ENCODE measurements around the gene CYB5A.

Gene CYB5A

GRCh38 chr18:74242438-74243096 lies 49.2 kb downstream of the CYB5A start:
- DNase-seq = no peak

- DNase-seq = no peak
Measured at GRCh38 chr18:74241970-74242369, 49.8 kb downstream of the CYB5A start.

DNA sequence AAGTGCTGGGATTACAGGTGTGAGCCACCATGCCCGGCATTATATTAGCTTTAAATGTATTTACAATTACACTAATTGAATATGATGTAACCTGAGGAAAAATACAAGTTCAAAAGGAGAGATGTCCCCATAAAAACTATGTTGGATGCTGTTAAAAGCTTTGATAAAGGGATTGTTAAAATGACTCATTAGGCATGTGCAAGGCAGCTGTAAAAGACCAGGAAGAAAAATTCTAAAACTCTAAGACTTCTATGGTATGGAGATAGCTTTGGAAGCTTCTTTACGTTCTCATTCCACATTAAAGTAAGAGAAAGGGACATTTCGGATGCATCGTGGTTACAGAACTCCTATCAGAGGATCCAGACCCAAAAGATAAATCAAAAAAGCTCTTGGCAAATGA lies 50.3 kb downstream of the CYB5A start:
- DNase-seq = no peak

GRCh38 chr18:74239567-74239966 lies 52.2 kb downstream of the CYB5A start:
- no peak for DNase-seq

- DNase-seq = no peak
Measured at GRCh38 chr18:74234326-74235171, 57.2 kb downstream of the CYB5A start.

- no peak for DNase-seq
Measured at GRCh38 chr18:74233933-74234325, 57.8 kb downstream of the CYB5A start.

- DNase-seq = no peak
Measured at GRCh38 chr18:74230922-74231714, 60.6 kb downstream of the CYB5A start.

DNA sequence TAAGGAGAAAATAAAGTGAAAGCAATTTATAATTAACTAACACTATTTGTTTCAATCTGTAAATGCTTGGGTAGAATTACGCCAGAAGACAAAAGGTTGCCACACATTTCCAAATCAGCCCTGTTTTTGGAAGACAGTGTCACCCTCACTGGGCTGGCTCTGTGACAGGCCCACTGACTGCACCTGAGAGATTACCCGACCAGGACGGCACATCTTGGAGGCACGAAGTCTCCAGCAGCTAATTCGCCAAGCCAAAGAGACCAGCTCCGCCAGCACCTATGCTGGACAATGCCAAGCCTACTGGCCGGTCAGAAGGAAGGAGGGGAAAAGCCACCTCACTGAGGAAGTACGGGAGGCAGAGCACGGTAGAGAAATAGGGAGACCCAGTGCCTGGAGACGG lies 61.9 kb downstream of the CYB5A start:
- DNase-seq = no peak

GRCh38 chr18:74229005-74229404 lies 62.8 kb downstream of the CYB5A start:
- DNase-seq = no peak

GRCh38 chr18:74228312-74228711 lies 63.5 kb downstream of the CYB5A start:
- DNase-seq = no peak

- no peak for DNase-seq
Measured at GRCh38 chr18:74226666-74227065, 65.1 kb downstream of the CYB5A start.

DNA sequence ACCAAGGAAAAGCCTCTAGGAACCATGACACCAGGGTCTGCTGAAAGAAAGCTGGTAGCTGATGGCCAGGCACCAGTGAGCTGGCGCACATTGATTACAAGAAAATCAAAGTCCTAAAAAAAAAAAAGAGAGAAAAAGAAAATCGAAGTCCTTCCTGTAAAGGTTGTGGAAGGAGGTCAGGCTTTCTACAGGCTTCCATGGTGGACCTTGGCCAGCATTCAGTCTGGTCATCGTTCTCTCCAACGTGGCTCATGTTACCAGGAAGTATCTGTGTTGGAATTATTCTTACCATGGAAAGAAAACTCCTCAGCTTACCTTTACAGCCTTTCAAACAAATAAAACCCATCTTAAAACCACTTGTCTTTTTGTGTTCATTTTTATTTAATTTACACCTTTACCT lies 65.6 kb downstream of the CYB5A start:
- DNase-seq = no peak

- no peak for DNase-seq
Measured at GRCh38 chr18:74225193-74225840, 66.4 kb downstream of the CYB5A start.

- no peak for DNase-seq
Measured at GRCh38 chr18:74222710-74223494, 68.9 kb downstream of the CYB5A start.

DNA sequence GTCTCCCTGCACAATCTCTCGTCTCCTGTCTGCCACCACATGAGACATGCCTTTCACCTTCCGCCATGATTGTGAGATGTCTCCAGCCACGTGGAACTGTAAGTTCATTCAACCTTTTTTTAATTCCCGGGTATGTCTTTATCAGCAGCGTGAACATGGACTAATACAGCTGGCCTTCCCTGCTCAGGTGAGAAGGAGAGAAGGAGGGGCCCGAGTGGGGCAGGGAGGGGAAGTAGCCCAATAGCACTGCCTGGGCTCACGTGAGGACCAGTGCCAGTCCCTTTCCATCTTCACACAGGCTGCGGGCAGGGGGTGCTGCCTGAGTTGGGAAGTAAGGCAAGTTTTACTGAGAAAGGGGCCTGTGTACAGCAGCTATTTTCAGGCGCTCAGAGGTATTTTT lies 70.7 kb downstream of the CYB5A start:
- no peak for DNase-seq

DNA sequence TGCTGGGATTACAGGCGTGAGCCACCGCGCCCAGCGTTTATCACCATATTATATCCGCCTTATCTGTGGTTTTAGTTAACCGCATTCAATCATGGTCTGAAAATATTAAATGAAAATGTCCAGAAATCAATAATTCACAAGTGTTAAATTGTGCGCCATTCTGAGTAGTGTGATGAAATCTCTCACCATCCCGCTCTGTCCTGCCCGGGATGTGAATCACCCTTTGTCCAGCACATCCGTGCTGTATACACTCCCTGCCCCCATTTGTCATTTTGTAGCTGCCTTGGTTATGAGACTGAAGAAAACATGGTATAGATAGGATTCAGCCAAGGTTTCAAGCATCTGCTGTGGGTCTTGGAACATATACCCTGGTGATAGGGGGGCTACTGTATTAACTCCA lies 72.7 kb downstream of the CYB5A start:
- no peak for DNase-seq

DNA sequence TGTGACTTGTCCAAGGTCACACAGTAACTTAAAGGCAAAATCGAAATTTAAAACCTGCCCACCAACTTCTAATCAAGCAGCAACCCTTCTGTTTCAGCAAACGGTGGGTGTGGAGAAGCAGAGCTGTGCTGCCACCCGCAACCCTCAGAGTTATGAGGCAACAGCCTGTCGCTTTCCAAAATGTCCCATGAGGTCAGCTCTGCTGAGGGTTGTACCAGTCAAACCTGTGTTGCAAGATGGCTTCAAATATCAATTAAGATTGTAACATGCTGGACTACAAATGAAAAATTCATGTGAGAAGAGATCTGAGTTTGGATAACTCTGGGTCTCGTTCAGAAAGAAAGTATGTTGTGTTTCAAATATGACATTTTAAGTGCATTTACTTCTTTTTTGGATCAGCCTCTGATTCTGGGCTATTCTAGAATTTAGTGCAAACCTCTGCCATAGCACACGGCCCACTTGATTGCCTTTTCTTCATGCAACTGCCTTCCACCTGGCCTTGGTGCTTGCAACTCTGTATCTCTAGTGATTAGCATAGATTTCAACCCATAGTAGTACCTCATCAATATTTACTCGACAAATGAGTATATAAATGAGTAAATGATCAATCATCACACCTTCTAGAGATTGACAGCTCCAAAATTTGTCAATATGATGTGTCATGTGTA lies 74.2 kb downstream of the CYB5A start:
- no peak for DNase-seq

DNA sequence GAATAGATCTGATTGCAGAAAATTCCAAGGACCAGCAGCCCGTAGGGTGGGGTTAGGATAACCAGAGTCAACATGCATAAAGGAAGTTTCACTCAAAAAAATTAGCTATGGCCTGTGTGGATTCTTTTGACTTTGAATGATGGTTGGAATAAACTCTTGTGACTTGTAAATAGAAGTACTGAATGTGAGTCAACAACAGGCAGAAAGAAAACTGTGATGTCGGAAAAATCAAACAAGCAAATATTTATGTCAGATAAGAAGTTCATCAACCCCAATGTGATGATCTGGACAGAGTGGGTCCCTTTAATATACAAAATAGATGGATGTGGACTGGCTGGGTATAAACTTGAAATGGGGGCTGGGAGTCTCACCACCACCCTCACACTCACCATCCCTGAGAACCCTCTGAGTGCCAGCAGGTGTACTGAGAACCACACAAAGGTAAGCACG lies 75.1 kb downstream of the CYB5A start:
- DNase-seq = no peak

DNA sequence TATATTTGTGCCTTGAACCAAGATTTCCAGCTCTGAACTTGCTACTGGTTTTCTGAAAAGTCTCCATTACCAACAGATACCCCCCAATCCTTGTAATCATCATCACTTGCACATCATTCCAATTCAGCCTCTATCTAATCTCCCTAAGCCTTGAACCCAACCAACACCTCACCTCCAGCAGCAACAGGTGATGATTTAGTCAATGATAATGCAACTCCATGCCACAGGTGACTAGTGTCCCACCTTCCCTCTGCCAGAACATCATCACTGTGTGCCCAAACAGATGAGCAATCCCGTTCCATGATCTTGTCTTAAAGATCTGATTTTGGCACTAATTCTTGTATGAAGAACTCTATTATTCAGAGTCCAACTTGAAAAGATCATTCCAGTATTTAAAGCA lies 75.9 kb downstream of the CYB5A start:
- no peak for DNase-seq

GRCh38 chr18:74213429-74213828 lies 78.3 kb downstream of the CYB5A start:
- DNase-seq = no peak

DNA sequence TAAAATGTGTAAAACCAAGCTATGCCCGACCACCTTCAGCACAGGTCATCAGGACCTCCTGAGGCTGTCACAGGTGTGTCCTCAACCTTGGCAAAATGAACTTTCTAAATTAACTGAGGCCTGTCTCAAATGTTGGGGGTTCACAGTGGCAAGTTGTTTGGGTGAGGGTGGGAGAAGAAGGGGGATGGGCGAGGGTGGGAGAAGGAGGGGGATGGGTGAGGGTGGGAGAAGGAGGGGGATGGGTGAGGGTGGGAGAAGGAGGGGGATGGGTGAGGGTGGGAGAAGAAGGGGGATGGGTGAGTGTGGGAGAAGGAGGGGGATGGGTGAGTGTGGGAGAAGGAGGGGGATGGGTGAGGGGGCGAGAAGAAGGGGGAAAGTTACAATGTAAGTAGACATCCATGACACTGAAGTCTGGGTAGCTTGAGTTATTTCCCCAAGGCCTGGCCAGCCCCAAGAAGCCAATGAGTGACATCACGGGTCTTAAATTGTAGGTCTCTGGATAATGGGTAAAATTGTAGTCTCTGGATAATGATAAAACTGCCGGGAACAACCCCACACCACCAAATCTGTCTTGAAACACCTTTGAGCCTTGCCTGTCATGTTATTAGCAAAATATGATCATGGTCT lies 87.1 kb downstream of the CYB5A start:
- DNase-seq = no peak

Data from activated naive CD4-positive, alpha-beta T cell treated with Interleukin-2 at 50 U/mL for 16 hours (primary cell).